ENCODE measurements around the gene ZFHX2.
"Not testable (repeated sequence)": the region's sequence is repeated elsewhere in the genome, so short reads cannot be mapped to it uniquely, and the experiment has no call there.

ZFHX2 gene

DNA sequence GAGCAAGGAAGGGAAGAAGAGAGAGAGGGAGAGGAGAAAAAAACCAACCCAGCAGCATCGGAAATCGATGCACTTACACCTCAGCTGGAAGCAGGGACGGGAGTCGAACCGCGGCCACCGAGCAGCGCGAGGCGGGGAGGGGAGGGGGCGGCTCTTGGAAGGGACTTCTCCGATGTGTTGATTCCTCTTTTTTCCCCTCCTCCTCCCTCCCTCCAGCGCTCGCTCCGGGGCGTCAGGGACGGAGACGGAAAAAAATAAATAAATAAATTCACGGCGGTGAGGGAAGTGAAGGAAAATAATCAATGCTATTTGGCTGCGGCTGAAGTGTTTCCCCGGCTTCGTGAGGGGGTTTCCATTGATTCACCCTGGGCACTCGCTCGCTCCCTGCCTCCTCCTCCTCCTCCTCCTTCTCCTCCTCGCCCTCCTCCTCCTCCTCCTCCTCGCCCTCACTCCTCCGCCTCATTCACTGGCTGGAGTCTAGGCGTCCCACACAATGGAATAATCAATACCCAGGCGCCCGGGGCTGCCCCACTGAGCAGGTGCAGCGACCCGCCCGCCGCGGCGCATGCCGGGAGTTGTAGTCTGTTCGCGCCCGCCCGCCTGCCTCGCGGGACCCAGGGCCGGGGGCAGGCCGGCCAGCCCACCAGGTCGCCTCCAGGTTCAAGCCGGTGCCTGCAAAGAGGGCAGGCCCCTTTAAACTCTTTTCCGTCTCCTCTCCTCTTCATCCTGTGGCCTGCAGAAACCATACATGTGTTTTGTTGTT, at the start of gene ZFHX2:
TSS of gene ZFHX2 (minus strand) at position 500 of the 763 bp plus-strand sequence. CDS start 16,440 bp downstream, outside the sequence.
- no peaks in the 10 kb centered on the region for H3K27me3 Mint-ChIP-seq

DNA sequence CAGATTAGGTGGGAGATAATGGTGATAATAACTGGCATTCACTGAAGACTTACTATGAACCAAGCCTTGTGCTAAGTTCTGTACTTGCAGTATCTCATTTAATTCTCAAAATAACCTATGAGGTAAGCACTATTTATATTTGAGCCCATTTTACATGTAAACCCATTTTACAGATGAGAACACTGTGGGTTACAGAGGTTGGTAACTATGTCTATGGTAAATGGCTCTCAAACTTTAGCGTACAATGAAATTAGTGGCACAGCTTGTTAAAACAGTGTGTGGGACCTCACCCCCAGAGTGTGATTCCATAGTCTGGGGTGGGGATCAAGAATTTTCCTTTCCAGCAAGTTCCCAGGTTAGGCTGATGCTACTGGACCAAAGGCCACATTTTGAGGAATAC, 49.2 kb upstream of the ZFHX2 start:
- peaks cover 4% of the 10 kb centered on the region for H3K4me1 Mint-ChIP-seq

More for the DNA sequence above, at the start of gene ZFHX2:
- peaks cover 13% of the 10 kb centered on the region for H3K4me1 Mint-ChIP-seq
- no peak within 1 kb of the TSS for H3K4me3 Mint-ChIP-seq
- no peaks in the 10 kb centered on the region for H3K36me3 Mint-ChIP-seq
- ATAC-seq = peak; percentile 81
- H3K9me3 Mint-ChIP-seq = no peaks in the 10 kb centered on the region
- no peak within 1 kb of the TSS for H3K27ac Mint-ChIP-seq

GRCh38 chr14:23600322-23600707, 48.8 kb upstream of the ZFHX2 start:
- peaks cover 7% of the 10 kb centered on the region for H3K9me3 Mint-ChIP-seq
- H3K36me3 Mint-ChIP-seq = no peaks in the 10 kb centered on the region
- H3K4me3 Mint-ChIP-seq = no peak overlapping the region
- no peaks in the 10 kb centered on the region for H3K4me1 Mint-ChIP-seq
- peaks cover 60% of the 10 kb centered on the region for H3K27me3 Mint-ChIP-seq
- ATAC-seq = no peak
- no peak overlapping the region for H3K27ac Mint-ChIP-seq

More for the DNA sequence above, 49.2 kb upstream of the ZFHX2 start:
- Mint-ChIP-seq H3K36me3 (no peaks in the 10 kb centered on the region), H3K27me3 (peaks cover 55% of the 10 kb centered on the region), H3K27ac (no peak overlapping the region), H3K4me3 (no peak overlapping the region), H3K9me3 (peaks cover 7% of the 10 kb centered on the region)
- ATAC-seq = no peak

GRCh38 chr14:23594191-23594590, 42.6 kb upstream of the ZFHX2 start:
- H3K9me3 Mint-ChIP-seq, H3K4me3 Mint-ChIP-seq, H3K27ac Mint-ChIP-seq, H3K36me3 Mint-ChIP-seq, H3K4me1 Mint-ChIP-seq, ATAC-seq: not testable (repeated sequence)
- peaks cover 41% of the 10 kb centered on the region for H3K27me3 Mint-ChIP-seq

- H3K36me3 Mint-ChIP-seq = no peaks in the 10 kb centered on the region
- H3K4me1 Mint-ChIP-seq = peaks cover 12% of the 10 kb centered on the region
- peaks cover 41% of the 10 kb centered on the region for H3K27me3 Mint-ChIP-seq
- H3K9me3 Mint-ChIP-seq = no peaks in the 10 kb centered on the region
- no peak overlapping the region for H3K27ac Mint-ChIP-seq
- H3K4me3 Mint-ChIP-seq = no peak overlapping the region
- ATAC-seq = no peak
These were observed 38.6 kb upstream of the ZFHX2 start for GRCh38 chr14:23590198-23590597.

GRCh38 chr14:23589606-23590005, 38.0 kb upstream of the ZFHX2 start:
- no peak overlapping the region for H3K27ac Mint-ChIP-seq
- H3K27me3 Mint-ChIP-seq = peaks cover 35% of the 10 kb centered on the region
- no peak for ATAC-seq
- no peak overlapping the region for H3K4me3 Mint-ChIP-seq
- peaks cover 12% of the 10 kb centered on the region for H3K4me1 Mint-ChIP-seq
- H3K36me3 Mint-ChIP-seq = no peaks in the 10 kb centered on the region
- H3K9me3 Mint-ChIP-seq = no peaks in the 10 kb centered on the region

DNA sequence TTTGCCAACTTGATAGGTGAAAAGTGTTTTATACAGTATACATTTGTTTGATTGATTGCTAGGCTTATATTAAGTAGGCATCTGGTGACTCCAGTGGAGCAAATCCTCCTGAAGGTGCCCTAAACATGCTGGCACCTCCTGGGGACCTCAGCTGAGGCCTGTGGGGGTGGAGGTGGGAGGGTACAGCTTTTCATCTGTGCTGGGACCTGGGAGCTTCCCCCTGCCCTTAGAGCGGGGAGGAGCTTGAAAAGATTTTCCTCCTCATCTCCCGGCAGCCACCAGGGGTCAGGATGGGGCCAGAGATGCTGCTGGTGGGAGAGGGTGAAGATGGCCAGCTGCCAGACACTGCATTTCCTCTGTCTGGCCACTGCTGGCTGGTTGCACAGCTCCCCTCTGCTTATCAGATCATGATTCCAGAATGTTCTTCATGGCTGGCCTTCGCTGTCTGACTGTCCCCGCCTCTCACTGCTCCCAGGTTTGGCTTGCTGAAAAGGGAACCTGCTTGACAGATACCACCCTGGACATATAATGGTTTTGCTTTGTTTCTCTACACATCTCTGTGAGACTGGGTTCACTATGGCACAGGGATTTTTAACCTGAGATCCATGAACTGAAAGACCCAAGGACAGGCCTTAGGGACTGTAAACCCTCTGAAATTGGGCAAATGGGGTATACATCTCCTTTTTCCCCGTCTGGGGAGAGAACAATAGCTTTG, 37.5 kb upstream of the ZFHX2 start:
- peak; percentile 95 for ATAC-seq
- no peaks in the 10 kb centered on the region for H3K36me3 Mint-ChIP-seq
- H3K27ac Mint-ChIP-seq = no peak overlapping the region
- H3K4me3 Mint-ChIP-seq = no peak overlapping the region
- H3K27me3 Mint-ChIP-seq = peaks cover 37% of the 10 kb centered on the region
- no peaks in the 10 kb centered on the region for H3K9me3 Mint-ChIP-seq
- peaks cover 12% of the 10 kb centered on the region for H3K4me1 Mint-ChIP-seq

GRCh38 chr14:23584527-23585203, 33.1 kb upstream of the ZFHX2 start:
- ATAC-seq, H3K4me3 Mint-ChIP-seq, H3K27ac Mint-ChIP-seq, H3K36me3 Mint-ChIP-seq, H3K9me3 Mint-ChIP-seq: not testable (repeated sequence)
- H3K4me1 Mint-ChIP-seq = peaks cover 10% of the 10 kb centered on the region
- H3K27me3 Mint-ChIP-seq = peaks cover 48% of the 10 kb centered on the region

DNA sequence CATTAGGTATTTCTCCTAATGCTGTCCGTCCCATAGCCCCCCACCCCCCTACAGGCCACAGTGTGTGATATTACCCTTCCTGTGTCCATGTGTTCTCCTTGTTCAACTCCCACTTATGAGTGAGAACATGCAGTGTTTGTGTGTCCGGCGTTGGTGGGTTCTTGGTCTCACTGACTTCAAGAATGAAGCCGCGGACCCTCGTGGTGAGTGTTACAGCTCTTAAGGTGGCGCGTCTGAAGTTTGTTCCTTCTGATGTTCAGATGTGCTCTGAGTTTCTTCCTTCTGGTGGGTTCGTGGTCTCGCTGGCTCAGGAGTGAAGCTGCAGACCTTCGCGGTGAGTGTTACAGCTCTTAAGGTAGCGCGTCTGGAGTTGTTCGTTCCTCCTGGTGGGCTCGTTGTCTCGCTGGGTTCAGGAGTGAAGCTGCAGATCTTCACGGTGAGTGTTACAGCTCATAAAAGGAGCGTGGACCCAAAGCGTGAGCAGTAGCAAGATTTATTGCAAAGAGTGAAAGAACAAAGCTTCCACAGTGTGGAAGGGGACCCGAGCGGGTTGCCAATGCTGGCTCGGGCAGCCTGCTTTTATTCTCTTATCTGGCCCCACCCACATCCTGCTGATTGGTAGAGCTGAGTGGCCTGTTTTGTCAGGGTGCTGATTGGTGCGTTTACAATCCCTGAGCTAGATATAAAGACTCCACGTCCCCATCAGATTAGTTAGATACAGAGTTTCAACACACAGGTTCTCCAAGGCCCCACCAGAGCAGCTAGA, 32.4 kb upstream of the ZFHX2 start:
- not testable (repeated sequence) for H3K9me3 Mint-ChIP-seq, ATAC-seq, H3K27ac Mint-ChIP-seq, H3K36me3 Mint-ChIP-seq, H3K4me1 Mint-ChIP-seq, H3K4me3 Mint-ChIP-seq
- peaks cover 53% of the 10 kb centered on the region for H3K27me3 Mint-ChIP-seq

DNA sequence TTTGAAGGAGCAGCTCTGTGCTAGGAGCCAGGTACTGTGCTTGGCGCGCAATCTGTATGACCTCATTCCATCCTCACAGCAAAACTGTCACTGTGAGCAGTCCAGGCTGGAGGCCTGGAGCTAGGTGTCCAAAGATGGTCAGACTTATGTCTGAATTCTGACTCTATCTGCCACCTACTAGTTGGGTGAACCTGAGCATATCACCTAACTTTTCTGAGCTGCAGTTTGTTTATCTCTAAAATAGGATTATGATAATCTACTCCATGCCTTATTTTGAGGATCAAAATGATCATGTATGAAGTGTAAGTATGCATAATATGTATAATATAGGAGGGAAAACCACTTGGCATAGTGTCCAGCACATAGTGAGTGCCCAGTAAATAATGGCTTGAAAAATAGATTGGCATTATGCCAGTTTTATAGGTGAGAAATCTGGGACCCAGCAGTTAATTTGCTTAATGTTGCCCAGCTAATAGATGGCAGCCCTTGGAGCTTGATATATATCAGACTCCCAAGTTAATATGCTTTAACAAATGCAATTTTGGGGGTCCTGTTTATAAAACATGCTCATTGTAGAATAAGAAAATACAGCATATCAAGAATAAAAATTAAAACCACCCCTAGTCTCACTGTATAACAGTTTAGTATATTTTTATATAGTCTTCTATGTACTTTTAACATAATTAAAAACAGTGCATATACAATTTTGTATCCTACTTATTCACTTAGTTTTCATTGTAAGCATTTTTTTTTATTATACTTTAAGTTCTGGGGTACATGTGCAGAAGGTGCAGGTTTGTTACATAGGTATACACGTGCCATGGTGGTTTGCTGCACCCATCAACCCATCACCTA, 31.6 kb upstream of the ZFHX2 start:
- Mint-ChIP-seq H3K4me1 (peaks cover 7% of the 10 kb centered on the region), H3K4me3 (no peak overlapping the region), H3K27ac (no peak overlapping the region), H3K9me3 (no peaks in the 10 kb centered on the region), H3K36me3 (no peaks in the 10 kb centered on the region), H3K27me3 (peaks cover 53% of the 10 kb centered on the region)
- ATAC-seq = no peak

DNA sequence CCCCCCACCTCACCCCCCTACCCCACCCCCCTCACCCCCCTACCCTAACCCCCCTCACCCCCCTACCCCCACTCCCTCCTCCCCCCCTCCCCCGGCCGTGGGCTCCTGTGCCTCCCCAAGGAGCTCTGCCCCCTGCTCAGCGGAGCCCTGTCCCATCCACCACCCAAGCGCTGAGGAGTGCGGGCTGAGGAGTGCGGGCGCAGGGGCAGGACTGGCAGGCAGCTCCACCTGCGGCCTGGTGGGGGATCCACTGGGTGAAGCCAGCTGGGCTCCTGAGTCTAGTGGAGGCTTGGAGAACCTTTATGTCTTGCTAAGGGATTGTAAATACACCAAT, 29.4 kb upstream of the ZFHX2 start:
- Mint-ChIP-seq H3K27me3 (peaks cover 57% of the 10 kb centered on the region), H3K9me3 (no peaks in the 10 kb centered on the region), H3K27ac (no peak overlapping the region), H3K4me3 (no peak overlapping the region), H3K4me1 (peaks cover 24% of the 10 kb centered on the region), H3K36me3 (no peaks in the 10 kb centered on the region)
- ATAC-seq = no peak

DNA sequence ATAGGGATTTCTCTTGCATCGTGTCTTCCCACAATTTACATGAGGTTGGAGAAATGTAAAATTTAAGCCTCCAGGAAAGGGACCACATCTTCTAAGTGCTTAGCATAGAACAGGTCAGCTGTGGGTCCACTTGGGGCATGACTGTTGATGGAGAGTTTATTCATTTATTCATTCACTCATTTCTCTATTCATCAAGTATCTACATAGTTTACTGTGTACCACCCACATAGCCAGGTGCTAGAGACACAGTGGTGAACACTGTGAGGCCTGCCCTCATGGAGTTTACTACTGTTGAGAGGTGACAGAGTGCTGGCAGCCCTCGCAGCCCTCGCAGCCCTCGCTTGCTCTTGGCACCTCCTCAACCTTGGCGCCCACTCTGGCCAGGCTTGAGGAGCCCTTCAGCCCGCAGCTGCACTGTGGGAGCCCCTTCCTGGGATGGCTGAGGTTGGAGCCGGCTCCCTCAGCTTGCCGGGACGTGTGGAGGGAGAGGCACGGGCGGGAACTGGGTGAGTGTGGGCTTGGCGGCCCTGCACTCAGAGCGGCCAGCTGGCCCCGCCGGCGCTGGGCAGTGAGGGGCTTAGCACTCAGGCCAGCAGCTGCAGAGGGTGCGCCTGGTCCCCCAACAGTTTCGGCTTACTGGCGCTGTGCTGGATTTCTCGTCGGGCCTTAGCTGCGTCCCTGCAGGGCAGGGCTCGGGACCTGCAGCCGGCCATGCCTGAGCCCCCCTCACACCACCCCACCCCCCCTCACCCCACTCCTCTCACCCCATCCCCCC, 28.8 kb upstream of the ZFHX2 start:
- ATAC-seq = no peak
- peaks cover 56% of the 10 kb centered on the region for H3K27me3 Mint-ChIP-seq
- H3K4me3 Mint-ChIP-seq = no peak overlapping the region
- H3K9me3 Mint-ChIP-seq = no peaks in the 10 kb centered on the region
- no peaks in the 10 kb centered on the region for H3K36me3 Mint-ChIP-seq
- no peak overlapping the region for H3K27ac Mint-ChIP-seq
- peaks cover 24% of the 10 kb centered on the region for H3K4me1 Mint-ChIP-seq

GRCh38 chr14:23579739-23580138, 28.2 kb upstream of the ZFHX2 start:
- Mint-ChIP-seq H3K36me3 (no peaks in the 10 kb centered on the region), H3K9me3 (no peaks in the 10 kb centered on the region), H3K4me3 (no peak overlapping the region), H3K27ac (no peak overlapping the region), H3K27me3 (peaks cover 62% of the 10 kb centered on the region), H3K4me1 (peaks cover 24% of the 10 kb centered on the region)
- ATAC-seq = no peak

DNA sequence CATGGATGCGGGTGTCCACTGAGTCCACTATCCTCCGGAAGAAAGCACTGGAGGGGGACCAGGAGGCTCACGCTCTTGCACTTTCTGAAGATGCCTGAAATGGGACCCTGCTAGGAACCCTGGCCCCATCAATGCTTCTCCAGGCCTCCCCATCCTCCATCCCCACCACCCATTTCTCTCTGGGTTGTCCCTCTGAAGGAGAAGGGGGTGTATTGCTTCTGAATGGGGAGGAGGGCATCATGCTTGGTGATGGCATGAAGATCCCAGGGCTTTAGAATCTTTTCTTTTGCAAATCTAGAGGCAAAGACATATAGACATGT, 27.7 kb upstream of the ZFHX2 start:
- H3K4me1 Mint-ChIP-seq = peaks cover 24% of the 10 kb centered on the region
- H3K27me3 Mint-ChIP-seq = peaks cover 65% of the 10 kb centered on the region
- H3K36me3 Mint-ChIP-seq = no peaks in the 10 kb centered on the region
- no peak overlapping the region for H3K27ac Mint-ChIP-seq
- H3K9me3 Mint-ChIP-seq = no peaks in the 10 kb centered on the region
- ATAC-seq = no peak
- no peak overlapping the region for H3K4me3 Mint-ChIP-seq
